ACC112 (cell line): ENCODE measurements around the gene CEP44.
A peak's percentile ranks its signal among the peaks of the same experiment; 100 is the strongest.

Experiments
- H2AFZ ChIP-seq: fragments of 200-600 bp; sonication (generic); one replicate; pipeline ENCODE4 v1.6.0; 2017; ENCODE audit warnings: antibody characterized with exemption, low read length; ENCODE audit not compliant: unreplicated experiment
- H3K27ac ChIP-seq: fragments of 200-600 bp; sonication (generic); 2 replicates; pipeline ENCODE4 v1.5.1; 2014; ENCODE audit warnings: low read depth, mild to moderate bottlenecking, antibody characterized with exemption, low read length, moderate library complexity
- H3K27me3 ChIP-seq: fragments of 200-600 bp; sonication (generic); 2 replicates; pipeline ENCODE4 v1.6.1; 2014; ENCODE audit warnings: mild to moderate bottlenecking, antibody characterized with exemption, low read length, moderate library complexity, mixed read lengths; ENCODE audit not compliant: insufficient read depth
- H3K36me3 ChIP-seq: fragments of 200-600 bp; sonication (generic); 2 replicates; pipeline ENCODE4 v1.6.1; 2016; ENCODE audit warnings: mild to moderate bottlenecking, antibody characterized with exemption, low read length, moderate library complexity, mixed read lengths; ENCODE audit not compliant: insufficient read depth
- H3K4me1 ChIP-seq: fragments of 200-600 bp; sonication (generic); one replicate; pipeline ENCODE4 v1.6.1; 2016; ENCODE audit warnings: low read length, mixed read lengths; ENCODE audit not compliant: insufficient read depth, unreplicated experiment, control insufficient read depth
- H3K4me3 ChIP-seq: fragments of 200-600 bp; sonication (generic); 2 replicates; pipeline ENCODE4 v1.5.1; 2014; ENCODE audit warnings: mild to moderate bottlenecking, low read depth, low read length
- H3K79me2 ChIP-seq: fragments of 200-600 bp; sonication (generic); one replicate; pipeline ENCODE4 v1.6.0; 2016; ENCODE audit warnings: low read length; ENCODE audit not compliant: control insufficient read depth, unreplicated experiment, insufficient read depth

The CEP44 gene

DNA sequence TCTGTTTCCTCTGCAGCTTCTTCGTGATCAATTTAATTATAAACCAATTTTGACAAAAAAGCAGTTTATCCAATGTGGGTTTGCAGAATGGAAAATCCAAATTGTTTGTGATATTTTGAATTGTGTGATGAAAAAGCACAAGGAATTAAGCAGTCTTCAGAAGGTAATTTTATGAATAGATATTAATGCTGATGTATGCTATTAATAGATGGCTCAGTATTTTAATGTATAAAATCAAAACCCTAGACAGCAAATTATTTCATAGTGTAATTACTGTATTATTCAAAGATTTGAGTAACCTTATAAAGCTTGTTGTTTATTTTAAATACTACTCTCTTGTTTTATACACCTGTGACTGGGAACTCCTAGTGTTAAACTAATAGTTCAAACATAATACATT is 20.0 kb downstream of the CEP44 start:
- Histone ChIP-seq H3K27me3 (no peaks in the 10 kb centered on the region), H3K36me3 (peaks cover 29% of the 10 kb centered on the region), H2AFZ (no peak overlapping the region), H3K27ac (no peak overlapping the region), H3K4me1 (no peaks in the 10 kb centered on the region), H3K4me3 (no peak overlapping the region), H3K79me2 (no peaks in the 10 kb centered on the region)

DNA sequence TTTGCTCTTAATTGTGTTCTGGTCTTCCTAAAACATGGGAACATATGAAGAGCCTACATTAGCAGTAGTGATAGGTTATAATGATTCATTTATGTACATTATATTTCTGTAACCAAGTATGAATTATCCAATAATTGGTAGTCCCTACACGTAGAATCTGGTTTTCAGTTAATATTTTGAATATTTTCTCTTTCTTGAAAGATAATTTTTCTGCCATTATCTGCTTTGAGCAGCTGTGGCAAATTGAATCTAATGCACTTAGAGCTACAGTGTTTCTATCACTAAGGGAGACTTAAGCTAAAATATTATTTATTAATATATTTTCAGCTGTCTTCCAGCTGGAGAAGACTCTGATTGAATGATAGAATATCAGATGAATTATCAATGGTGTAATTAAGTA is 21.0 kb downstream of the CEP44 start:
- Histone ChIP-seq H3K36me3 (peaks cover 26% of the 10 kb centered on the region), H3K4me3 (no peak overlapping the region)

DNA sequence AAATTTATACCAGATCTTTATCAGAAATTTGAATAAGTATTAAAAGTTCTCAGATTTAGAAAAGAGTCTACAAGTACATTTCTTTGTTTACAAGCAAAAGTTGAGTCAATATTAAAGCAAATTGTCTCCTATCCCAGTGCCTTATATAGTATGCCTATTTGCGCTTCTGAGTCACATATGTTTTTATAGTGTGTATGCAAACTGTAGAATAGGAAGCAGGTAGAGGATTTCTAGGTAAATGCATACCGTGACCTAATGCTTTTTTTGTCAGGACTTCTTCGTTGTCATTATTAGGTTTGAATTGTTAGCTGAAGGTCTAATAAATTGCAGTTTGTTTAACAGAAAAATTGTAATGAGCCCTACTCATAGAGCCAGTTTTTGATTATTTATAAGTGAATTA is 22.2 kb downstream of the CEP44 start:
- Histone ChIP-seq H3K36me3 (peaks cover 19% of the 10 kb centered on the region), H2AFZ (no peak overlapping the region), H3K27ac (no peak overlapping the region), H3K4me1 (no peaks in the 10 kb centered on the region), H3K27me3 (no peaks in the 10 kb centered on the region), H3K4me3 (no peak overlapping the region), H3K79me2 (no peaks in the 10 kb centered on the region)

More for the DNA sequence above, 21.0 kb downstream of the CEP44 start:
- Histone ChIP-seq H3K4me1 (no peaks in the 10 kb centered on the region), H3K79me2 (no peaks in the 10 kb centered on the region), H2AFZ (no peak overlapping the region), H3K27me3 (no peaks in the 10 kb centered on the region), H3K27ac (no peak overlapping the region)

DNA sequence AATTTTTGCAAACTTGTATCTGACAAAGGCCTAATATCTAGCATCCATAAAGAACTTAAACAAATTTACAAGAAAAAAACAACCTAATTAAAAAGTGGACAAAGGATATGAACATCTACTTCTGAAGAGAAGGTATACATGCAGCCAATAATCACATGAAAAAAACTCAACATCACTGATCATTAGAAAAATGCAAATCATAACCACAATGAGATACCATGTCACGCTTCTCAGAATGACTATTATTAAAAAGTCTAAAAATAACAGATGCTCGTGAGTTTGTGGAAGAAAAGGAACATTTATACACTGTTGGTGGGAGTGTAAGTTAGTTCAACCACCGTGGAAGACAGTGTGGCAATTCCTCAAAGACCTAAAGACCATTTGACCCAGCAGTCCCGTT is 24.0 kb downstream of the CEP44 start:
- no peak overlapping the region for H2AFZ ChIP-seq
- no peak overlapping the region for H3K4me3 ChIP-seq
- no peaks in the 10 kb centered on the region for H3K27me3 ChIP-seq
- H3K4me1 ChIP-seq, result no peaks in the 10 kb centered on the region
- H3K36me3 ChIP-seq, result peaks cover 14% of the 10 kb centered on the region
- no peaks in the 10 kb centered on the region for H3K79me2 ChIP-seq
- H3K27ac ChIP-seq, result no peak overlapping the region

DNA sequence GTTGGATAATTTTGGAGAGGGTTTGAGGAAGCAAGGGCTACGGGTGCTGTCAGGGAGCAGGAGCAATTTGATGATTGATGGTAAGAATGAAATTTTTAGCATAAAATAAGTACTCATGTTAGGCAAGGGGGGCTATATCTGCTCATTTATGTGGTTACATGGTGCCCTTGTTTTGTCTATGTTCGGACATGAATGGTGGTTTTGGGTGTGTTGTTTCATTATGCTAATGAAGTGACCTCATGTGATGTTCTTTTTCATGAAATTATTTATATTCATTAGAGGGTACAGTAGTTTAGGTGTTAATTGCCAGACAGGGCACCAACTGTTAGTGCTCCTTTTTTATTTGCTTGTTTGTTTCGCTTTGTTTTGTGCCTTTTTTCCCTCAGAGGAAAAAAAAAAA is 29.3 kb downstream of the CEP44 start:
- Histone ChIP-seq H3K79me2 (no peaks in the 10 kb centered on the region), H3K36me3 (no peaks in the 10 kb centered on the region; the same call in 1 of the 2 replicates), H3K27me3 (no peaks in the 10 kb centered on the region), H3K4me3 (no peak overlapping the region), H3K4me1 (peaks cover 19% of the 10 kb centered on the region), H3K27ac (no peak overlapping the region), H2AFZ (no peak overlapping the region)

DNA sequence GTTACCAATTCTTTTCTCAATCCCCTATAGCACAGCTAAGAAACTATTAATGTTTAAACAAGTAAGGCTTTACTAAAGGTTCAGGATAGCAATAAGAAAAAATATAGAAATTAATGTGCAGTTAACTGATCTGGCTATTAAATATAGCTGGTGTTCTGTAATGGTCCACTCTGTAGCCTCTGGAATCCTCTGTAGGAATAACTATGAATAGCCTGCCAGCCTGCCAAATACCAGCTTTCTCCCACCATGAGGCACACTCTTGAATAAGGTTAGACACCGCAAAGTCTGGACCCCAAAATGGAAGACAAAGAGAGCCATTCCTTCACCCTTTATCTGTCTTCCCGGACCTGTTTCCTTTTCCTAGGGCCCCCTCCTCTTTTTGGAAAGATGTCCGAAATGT is 30.6 kb downstream of the CEP44 start:
- peaks cover 25% of the 10 kb centered on the region for H3K4me1 ChIP-seq
- H2AFZ ChIP-seq, result no peak overlapping the region
- H3K27ac ChIP-seq, result no peak overlapping the region
- no peaks in the 10 kb centered on the region for H3K79me2 ChIP-seq
- no peak overlapping the region for H3K4me3 ChIP-seq
- H3K27me3 ChIP-seq, result no peaks in the 10 kb centered on the region
- peaks cover 3% of the 10 kb centered on the region; the same call in 1 of the 2 replicates for H3K36me3 ChIP-seq

DNA sequence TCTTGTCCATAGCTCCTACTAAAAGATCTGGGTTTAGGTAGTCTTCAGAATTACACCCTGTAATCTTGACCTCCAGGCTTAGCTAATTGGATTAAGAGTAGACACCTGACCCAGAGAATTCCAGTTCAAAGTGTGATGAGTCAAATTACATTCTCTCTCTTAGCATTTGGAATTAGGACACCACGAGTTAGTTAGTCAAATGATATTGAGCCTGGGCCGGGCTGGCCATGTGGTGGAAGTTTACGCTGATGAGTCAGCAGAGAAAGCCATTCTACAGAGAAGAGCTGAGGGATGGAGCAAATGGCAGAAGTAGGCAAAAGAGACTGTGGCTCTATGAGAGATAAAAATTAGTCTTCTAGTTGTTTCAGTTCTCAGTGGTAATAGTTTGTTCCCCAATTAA is 31.1 kb downstream of the CEP44 start:
- Histone ChIP-seq H2AFZ (no peak overlapping the region), H3K79me2 (no peaks in the 10 kb centered on the region), H3K36me3 (peaks cover 3% of the 10 kb centered on the region; the same call in 1 of the 2 replicates), H3K4me3 (no peak overlapping the region), H3K27ac (no peak overlapping the region), H3K27me3 (no peaks in the 10 kb centered on the region), H3K4me1 (peaks cover 25% of the 10 kb centered on the region)

DNA sequence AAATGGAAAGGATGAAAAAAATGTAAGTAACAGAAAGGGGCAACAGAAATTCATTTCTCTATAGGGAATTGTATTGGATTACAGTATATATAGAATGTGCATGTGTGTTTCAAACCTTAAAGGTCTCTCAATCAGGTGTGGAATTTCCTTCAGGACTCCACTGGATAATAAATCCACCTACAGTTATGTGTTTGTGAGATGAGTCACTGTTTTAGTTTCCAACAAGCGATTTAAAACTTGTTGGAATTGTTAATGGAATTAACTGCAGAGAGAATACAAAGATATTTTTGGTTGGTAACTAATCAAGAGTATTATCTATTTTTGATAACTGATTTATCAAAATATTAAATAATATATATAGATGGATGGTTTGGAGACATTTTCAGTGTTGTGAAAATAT is 32.8 kb downstream of the CEP44 start:
- Histone ChIP-seq H3K27ac (no peak overlapping the region), H3K4me3 (no peak overlapping the region), H2AFZ (no peak overlapping the region), H3K36me3 (peaks cover 3% of the 10 kb centered on the region; the same call in 1 of the 2 replicates), H3K4me1 (peaks cover 25% of the 10 kb centered on the region), H3K27me3 (no peaks in the 10 kb centered on the region), H3K79me2 (no peaks in the 10 kb centered on the region)

DNA sequence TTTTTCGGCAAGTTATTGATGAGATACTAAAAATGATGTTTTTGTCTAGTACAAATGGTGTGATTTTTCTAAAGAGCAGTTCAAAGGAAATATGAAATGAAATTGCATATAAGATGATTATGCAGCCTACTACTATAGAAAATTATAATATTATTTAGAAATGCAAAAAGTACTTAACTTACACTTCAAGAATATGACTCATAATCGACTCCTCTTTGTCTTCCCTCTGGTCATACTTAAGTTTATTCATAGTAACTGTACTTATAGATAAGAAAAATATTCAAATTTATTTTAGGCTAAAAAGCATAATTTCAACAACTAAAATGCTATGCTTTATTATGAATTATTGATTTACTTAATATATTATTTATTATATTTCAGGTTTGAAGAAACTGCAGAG is 33.2 kb downstream of the CEP44 start:
- no peaks in the 10 kb centered on the region for H3K27me3 ChIP-seq
- H3K4me1 ChIP-seq, result peaks cover 25% of the 10 kb centered on the region
- H3K4me3 ChIP-seq, result no peak overlapping the region
- H3K36me3 ChIP-seq, result peaks cover 3% of the 10 kb centered on the region; the same call in 1 of the 2 replicates
- H3K79me2 ChIP-seq, result no peaks in the 10 kb centered on the region
- no peak overlapping the region for H3K27ac ChIP-seq
- H2AFZ ChIP-seq, result no peak overlapping the region

DNA sequence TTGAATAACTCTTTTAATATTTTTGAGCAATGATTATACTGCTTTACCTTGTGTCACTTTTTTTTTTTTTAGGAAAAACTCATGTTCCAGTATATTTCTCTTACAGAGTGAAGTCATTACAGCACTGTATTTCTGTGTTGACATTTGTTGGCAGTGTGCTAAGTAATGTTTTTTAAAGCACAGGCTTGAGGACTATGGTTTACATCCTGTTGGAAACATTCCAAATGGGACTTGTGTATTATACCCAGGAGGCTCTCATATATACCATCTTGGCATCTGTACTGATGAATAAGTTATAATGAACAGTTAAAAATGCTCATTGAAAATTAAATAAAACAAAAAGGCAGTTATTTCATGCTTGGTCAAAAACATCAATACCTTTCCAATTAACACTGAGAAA is 33.8 kb downstream of the CEP44 start:
- Histone ChIP-seq H3K4me1 (peaks cover 25% of the 10 kb centered on the region), H3K79me2 (no peaks in the 10 kb centered on the region), H3K27me3 (no peaks in the 10 kb centered on the region), H3K36me3 (peaks cover 3% of the 10 kb centered on the region; the same call in 1 of the 2 replicates), H2AFZ (no peak overlapping the region), H3K27ac (no peak overlapping the region), H3K4me3 (no peak overlapping the region)

DNA sequence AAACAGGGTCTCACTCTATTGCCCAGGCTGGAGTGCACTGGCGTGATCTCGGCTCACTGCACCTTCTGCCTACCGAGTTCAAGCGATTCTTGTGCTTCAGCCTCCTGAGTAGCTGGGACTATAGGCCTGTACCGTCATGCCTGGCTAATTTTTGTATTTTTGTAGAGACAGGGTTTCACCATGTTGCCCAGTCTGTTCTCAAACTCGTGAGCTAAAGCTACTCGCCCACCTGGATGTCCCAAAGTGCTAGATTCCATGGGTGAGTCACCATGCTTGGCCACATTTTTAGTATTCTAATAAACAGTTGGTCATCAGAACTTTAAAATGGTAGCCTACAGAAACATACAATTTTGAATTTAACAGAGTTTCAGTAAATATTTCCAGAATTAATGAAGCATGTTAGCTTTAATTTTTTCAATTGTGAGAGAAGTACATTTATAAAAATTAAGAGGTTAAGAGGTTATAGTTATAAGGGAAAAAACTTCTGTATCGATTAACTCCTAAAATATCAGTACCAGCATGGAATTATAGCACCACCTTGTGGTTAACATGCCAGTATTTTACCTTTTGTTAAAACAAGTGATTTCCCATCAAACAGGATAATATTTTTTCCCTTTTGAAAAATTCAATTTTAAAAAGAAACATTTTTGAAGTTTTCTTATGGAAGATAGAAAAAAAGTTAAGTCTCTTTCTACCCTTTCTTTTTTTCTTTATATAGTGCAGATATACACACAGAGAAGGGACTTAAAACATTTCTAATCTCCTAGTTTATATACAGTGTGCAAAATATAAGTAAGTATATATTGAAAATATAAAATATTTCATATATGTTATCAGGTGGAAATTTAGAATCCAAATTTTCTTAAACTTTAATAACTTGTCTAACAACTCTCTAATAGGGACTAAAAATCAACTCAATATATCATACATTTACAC is 35.4 kb downstream of the CEP44 start:
- H3K4me3 ChIP-seq, result no peak overlapping the region
- peak overlapping the region; percentile 69 for H2AFZ ChIP-seq
- no peaks in the 10 kb centered on the region for H3K27me3 ChIP-seq
- H3K36me3 ChIP-seq, result peaks cover 3% of the 10 kb centered on the region; the same call in 1 of the 2 replicates
- no peak overlapping the region for H3K27ac ChIP-seq
- H3K79me2 ChIP-seq, result no peaks in the 10 kb centered on the region
- H3K4me1 ChIP-seq, result peaks cover 28% of the 10 kb centered on the region
